Measurements from ENCODE around the gene IVL.

Gene IVL

GRCh38 chr1:152959273-152959672 is 50.9 kb downstream of the IVL start:
- Histone ChIP-seq H3K9me3 (ENCODE audit: control insufficient read depth, insufficient read depth, low read depth, low read length) (no peaks in the 10 kb centered on the region), H3K36me3 (ENCODE audit: control insufficient read depth in 2 of 2, insufficient read depth in 1 of 2, low read length in 2 of 2) (no peaks in the 10 kb centered on the region), H3K4me3 (ENCODE audit: low read depth, low read length) (no peak overlapping the region), H3K4me1 (ENCODE audit: control insufficient read depth, insufficient read depth, low read length) (no peaks in the 10 kb centered on the region), H3K27ac (ENCODE audit: extremely low read depth, low read depth, low read length) (no peak overlapping the region)
- TF ChIP-seq ZNF398 (tag by site-specific recombination; IDR thresholded peaks at IDR 0.05) (no peak), ZNF292 (tag by site-specific recombination; IDR thresholded peaks at IDR 0.05; ENCODE audit: borderline replicate concordance, low read depth) (no peak), ZNF2 (tag by site-specific recombination; IDR thresholded peaks at IDR 0.05) (no peak), ZNF529 (tag by site-specific recombination; IDR thresholded peaks at IDR 0.05; ENCODE audit: insufficient replicate concordance) (no peak), ZNF473 (tag by site-specific recombination; IDR thresholded peaks at IDR 0.05) (no peak), ZNF140 (tag by site-specific recombination; IDR thresholded peaks at IDR 0.05) (no peak), KLF1 (tag by site-specific recombination; IDR thresholded peaks at IDR 0.05) (no peak), ZNF362 (tag by site-specific recombination; IDR thresholded peaks at IDR 0.05) (no peak), RBAK (tag by site-specific recombination; IDR thresholded peaks at IDR 0.05) (no peak), ZNF169 (tag by site-specific recombination; IDR thresholded peaks at IDR 0.05) (no peak), KLF10 (tag by site-specific recombination; IDR thresholded peaks at IDR 0.05) (no peak), ZNF518A (tag by site-specific recombination; conservative IDR thresholded peaks at IDR 0.05; ENCODE audit: low read depth) (no peak), ZNF621 (tag by site-specific recombination; IDR thresholded peaks at IDR 0.05) (no peak), HOXC10 (CRISPR knock-in tag; IDR thresholded peaks at IDR 0.05) (no peak), ZFP3 (tag by site-specific recombination; IDR thresholded peaks at IDR 0.05; ENCODE audit: low read depth) (no peak), BCL11A (tag by site-specific recombination; IDR thresholded peaks at IDR 0.05; ENCODE audit: low read depth) (no peak), ATF2 (tag by site-specific recombination; IDR thresholded peaks at IDR 0.05; ENCODE audit: low read depth) (no peak), ZNF366 (tag by site-specific recombination; conservative IDR thresholded peaks at IDR 0.05) (no peak), ZFP69B (tag by site-specific recombination; IDR thresholded peaks at IDR 0.05) (no peak), ZBTB44 (tag by site-specific recombination; IDR thresholded peaks at IDR 0.05) (no peak)
- CTCF ChIA-PET = no interaction called here
- POLR2A ChIA-PET = no interaction called here
